ENCODE results near the gene AFAP1L1. TPM values are rescaled to one million over a fixed set of nuclear protein-coding genes. Genes with fewer than 3 reads are reported as not detected.

Gene AFAP1L1
- total and polyA plus RNA-seq, 9 of the 15 experiments (the other 6 are each of a cell fraction or from before 2014, with no cell fraction given): 0.01 to 0.12 (median 0.03) TPM; not detected in 4

- TF ChIP-seq SNIP1 (IDR thresholded peaks at IDR 0.05; ENCODE audit: low read depth): no peak
- no peak for TF ChIP-seq ZNF707 (CRISPR knock-in tag; conservative IDR thresholded peaks at IDR 0.05)
- TF ChIP-seq, protein P1, sequence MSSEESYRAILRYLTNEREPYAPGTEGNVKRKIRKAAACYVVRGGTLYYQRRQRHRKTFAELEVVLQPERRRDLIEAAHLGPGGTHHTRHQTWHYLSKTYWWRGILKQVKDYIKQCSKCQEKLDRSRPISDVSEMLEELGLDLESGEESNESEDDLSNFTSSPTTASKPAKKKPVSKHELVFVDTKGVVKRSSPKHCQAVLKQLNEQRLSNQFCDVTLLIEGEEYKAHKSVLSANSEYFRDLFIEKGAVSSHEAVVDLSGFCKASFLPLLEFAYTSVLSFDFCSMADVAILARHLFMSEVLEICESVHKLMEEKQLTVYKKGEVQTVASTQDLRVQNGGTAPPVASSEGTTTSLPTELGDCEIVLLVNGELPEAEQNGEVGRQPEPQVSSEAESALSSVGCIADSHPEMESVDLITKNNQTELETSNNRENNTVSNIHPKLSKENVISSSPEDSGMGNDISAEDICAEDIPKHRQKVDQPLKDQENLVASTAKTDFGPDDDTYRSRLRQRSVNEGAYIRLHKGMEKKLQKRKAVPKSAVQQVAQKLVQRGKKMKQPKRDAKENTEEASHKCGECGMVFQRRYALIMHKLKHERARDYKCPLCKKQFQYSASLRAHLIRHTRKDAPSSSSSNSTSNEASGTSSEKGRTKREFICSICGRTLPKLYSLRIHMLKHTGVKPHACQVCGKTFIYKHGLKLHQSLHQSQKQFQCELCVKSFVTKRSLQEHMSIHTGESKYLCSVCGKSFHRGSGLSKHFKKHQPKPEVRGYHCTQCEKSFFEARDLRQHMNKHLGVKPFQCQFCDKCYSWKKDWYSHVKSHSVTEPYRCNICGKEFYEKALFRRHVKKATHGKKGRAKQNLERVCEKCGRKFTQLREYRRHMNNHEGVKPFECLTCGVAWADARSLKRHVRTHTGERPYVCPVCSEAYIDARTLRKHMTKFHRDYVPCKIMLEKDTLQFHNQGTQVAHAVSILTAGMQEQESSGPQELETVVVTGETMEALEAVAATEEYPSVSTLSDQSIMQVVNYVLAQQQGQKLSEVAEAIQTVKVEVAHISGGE (CRISPR knock-in tag; IDR thresholded peaks at IDR 0.05): no peak
- no peak for TF ChIP-seq ZNF696 (CRISPR knock-in tag; conservative IDR thresholded peaks at IDR 0.05)
- no peak for TF ChIP-seq ZNF282 (CRISPR knock-in tag; IDR thresholded peaks at IDR 0.05)
- TF ChIP-seq HEY1 (CRISPR knock-in tag; IDR thresholded peaks at IDR 0.05; ENCODE audit: borderline replicate concordance): no peak
- no peak for TF ChIP-seq TAF7 (tag; IDR thresholded peaks at IDR 0.05)
- TF ChIP-seq CHCHD3 (CRISPR knock-in tag; IDR thresholded peaks at IDR 0.05): no peak
- TF ChIP-seq PHF21A (IDR thresholded peaks at IDR 0.05; ENCODE audit: borderline replicate concordance, low read depth): no peak
- TF ChIP-seq, protein P2, sequence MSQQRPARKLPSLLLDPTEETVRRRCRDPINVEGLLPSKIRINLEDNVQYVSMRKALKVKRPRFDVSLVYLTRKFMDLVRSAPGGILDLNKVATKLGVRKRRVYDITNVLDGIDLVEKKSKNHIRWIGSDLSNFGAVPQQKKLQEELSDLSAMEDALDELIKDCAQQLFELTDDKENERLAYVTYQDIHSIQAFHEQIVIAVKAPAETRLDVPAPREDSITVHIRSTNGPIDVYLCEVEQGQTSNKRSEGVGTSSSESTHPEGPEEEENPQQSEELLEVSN (IDR thresholded peaks at IDR 0.05; ENCODE audit: borderline replicate concordance in 1 of 2, extremely low read depth in 1 of 2, insufficient read depth in 1 of 2, insufficient read length in 1 of 2, low read depth in 1 of 2, low read length in 1 of 2, poor library complexity in 1 of 2, severe bottlenecking in 1 of 2): peak; percentile 77 to 93
- peak in 1 of 2 experiments; percentile 20; a peak in 1 of 4 replicates for TF ChIP-seq RCOR1 (IDR thresholded peaks at IDR 0.05; ENCODE audit: borderline replicate concordance in 1 of 2, low read depth in 2 of 2, low read length in 2 of 2)
- no peak for TF ChIP-seq FUS (optimal IDR thresholded peaks at IDR 0.05; ENCODE audit: low read depth, low read length)
- TF ChIP-seq, protein P3, sequence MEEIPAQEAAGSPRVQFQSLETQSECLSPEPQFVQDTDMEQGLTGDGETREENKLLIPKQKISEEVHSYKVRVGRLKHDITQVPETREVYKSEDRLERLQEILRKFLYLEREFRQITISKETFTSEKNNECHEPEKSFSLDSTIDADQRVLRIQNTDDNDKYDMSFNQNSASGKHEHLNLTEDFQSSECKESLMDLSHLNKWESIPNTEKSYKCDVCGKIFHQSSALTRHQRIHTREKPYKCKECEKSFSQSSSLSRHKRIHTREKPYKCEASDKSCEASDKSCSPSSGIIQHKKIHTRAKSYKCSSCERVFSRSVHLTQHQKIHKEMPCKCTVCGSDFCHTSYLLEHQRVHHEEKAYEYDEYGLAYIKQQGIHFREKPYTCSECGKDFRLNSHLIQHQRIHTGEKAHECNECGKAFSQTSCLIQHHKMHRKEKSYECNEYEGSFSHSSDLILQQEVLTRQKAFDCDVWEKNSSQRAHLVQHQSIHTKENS (CRISPR knock-in tag; IDR thresholded peaks at IDR 0.05): no peak
- TF ChIP-seq, protein P4, sequence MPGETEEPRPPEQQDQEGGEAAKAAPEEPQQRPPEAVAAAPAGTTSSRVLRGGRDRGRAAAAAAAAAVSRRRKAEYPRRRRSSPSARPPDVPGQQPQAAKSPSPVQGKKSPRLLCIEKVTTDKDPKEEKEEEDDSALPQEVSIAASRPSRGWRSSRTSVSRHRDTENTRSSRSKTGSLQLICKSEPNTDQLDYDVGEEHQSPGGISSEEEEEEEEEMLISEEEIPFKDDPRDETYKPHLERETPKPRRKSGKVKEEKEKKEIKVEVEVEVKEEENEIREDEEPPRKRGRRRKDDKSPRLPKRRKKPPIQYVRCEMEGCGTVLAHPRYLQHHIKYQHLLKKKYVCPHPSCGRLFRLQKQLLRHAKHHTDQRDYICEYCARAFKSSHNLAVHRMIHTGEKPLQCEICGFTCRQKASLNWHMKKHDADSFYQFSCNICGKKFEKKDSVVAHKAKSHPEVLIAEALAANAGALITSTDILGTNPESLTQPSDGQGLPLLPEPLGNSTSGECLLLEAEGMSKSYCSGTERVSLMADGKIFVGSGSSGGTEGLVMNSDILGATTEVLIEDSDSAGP (CRISPR knock-in tag; IDR thresholded peaks at IDR 0.05): no peak
- no peak for TF ChIP-seq ZNF785 (CRISPR knock-in tag; IDR thresholded peaks at IDR 0.05)
- TF ChIP-seq ASH1L (IDR thresholded peaks at IDR 0.05; ENCODE audit: borderline replicate concordance, low read depth, partially characterized antibody): peak; percentile 84
- no peak for TF ChIP-seq ZNF263 (CRISPR knock-in tag; IDR thresholded peaks at IDR 0.05; ENCODE audit: borderline replicate concordance)
- TF ChIP-seq ZNF695 (CRISPR knock-in tag; IDR thresholded peaks at IDR 0.05): no peak
- TF ChIP-seq ZBTB1 (CRISPR knock-in tag; IDR thresholded peaks at IDR 0.05; ENCODE audit: borderline replicate concordance, low read depth): peak; percentile 86
Measured at GRCh38 chr5:149357370-149358293, 86.0 kb downstream of the AFAP1L1 start, which contains the start of gene PCYOX1L (continued).

Measured in K562 (cell line).